ENCODE measurements around the gene CATSPERE.

The CATSPERE gene

GRCh38 chr1:244615301-244615700 lies 154.2 kb downstream of the CATSPERE start:
- H3K27ac ChIP-seq (ENCODE audit: low read length) = no peak overlapping the region
- no peaks in the 10 kb centered on the region for H3K9me2 ChIP-seq (replicated peaks; ENCODE audit: insufficient read depth, low read length)
- H3K36me3 ChIP-seq (replicated peaks; ENCODE audit: insufficient read depth, low read length) = no peaks in the 10 kb centered on the region
- no peak for DNase-seq
- no peak overlapping the region for H3K9ac ChIP-seq (ENCODE audit: low read length)
- no peak overlapping the region for H2AFZ ChIP-seq (ENCODE audit: low read length)
- no peak overlapping the region for H3K4me2 ChIP-seq (ENCODE audit: low read depth, low read length)
- no peaks in the 10 kb centered on the region for H3K27me3 ChIP-seq (replicated peaks; ENCODE audit: insufficient read depth, low read length)
- H3K9me3 ChIP-seq (replicated peaks; ENCODE audit: insufficient read depth, low read length) = no peaks in the 10 kb centered on the region
- no peak overlapping the region for H3K4me3 ChIP-seq (ENCODE audit: low read length)
- H4K20me1 ChIP-seq (ENCODE audit: insufficient read depth, low read length) = no peaks in the 10 kb centered on the region
- TF ChIP-seq EZH2 (optimal IDR thresholded peaks at IDR 0.05; ENCODE audit: low read depth, low read length) = no peak
- TF ChIP-seq CTCF (IDR thresholded peaks at IDR 0.05; ENCODE audit: low read length) = no peak
- TF ChIP-seq EZH2phosphoT487 (IDR thresholded peaks at IDR 0.05; ENCODE audit: low read length) = no peak
- H3F3A ChIP-seq (ENCODE audit: insufficient read depth, low read length) = no peaks in the 10 kb centered on the region
- no peaks in the 10 kb centered on the region for H3K4me1 ChIP-seq (ENCODE audit: low read length)
- no peaks in the 10 kb centered on the region for H3K79me2 ChIP-seq (ENCODE audit: low read length)

- Histone ChIP-seq H3K79me2 (ENCODE audit: low read length) (no peaks in the 10 kb centered on the region), H3K9me2 (replicated peaks; ENCODE audit: insufficient read depth, low read length) (no peaks in the 10 kb centered on the region), H3K27ac (ENCODE audit: low read length) (no peak overlapping the region), H3K27me3 (replicated peaks; ENCODE audit: insufficient read depth, low read length) (no peaks in the 10 kb centered on the region), H3K9me3 (replicated peaks; ENCODE audit: insufficient read depth, low read length) (no peaks in the 10 kb centered on the region), H3K4me3 (ENCODE audit: low read length) (no peak overlapping the region), H3K36me3 (replicated peaks; ENCODE audit: insufficient read depth, low read length) (no peaks in the 10 kb centered on the region), H4K20me1 (ENCODE audit: insufficient read depth, low read length) (no peaks in the 10 kb centered on the region), H3K4me1 (ENCODE audit: low read length) (no peaks in the 10 kb centered on the region), H2AFZ (ENCODE audit: low read length) (no peak overlapping the region), H3K4me2 (ENCODE audit: low read depth, low read length) (no peak overlapping the region), H3F3A (ENCODE audit: insufficient read depth, low read length) (no peaks in the 10 kb centered on the region), H3K9ac (ENCODE audit: low read length) (no peak overlapping the region)
- TF ChIP-seq EZH2 (optimal IDR thresholded peaks at IDR 0.05; ENCODE audit: low read depth, low read length) (no peak), CTCF (IDR thresholded peaks at IDR 0.05; ENCODE audit: low read length) (no peak), EZH2phosphoT487 (IDR thresholded peaks at IDR 0.05; ENCODE audit: low read length) (no peak)
- DNase-seq = no peak
Measured at GRCh38 chr1:244626709-244627108, 165.6 kb downstream of the CATSPERE start.

GRCh38 chr1:244628789-244629188 lies 167.7 kb downstream of the CATSPERE start:
- DNase-seq = no peak

More at GRCh38 chr1:244628789-244629188, 167.7 kb downstream of the CATSPERE start:
- no peak overlapping the region for H2AFZ ChIP-seq (ENCODE audit: low read length)
- H3K27ac ChIP-seq (ENCODE audit: low read length) = no peak overlapping the region
- no peaks in the 10 kb centered on the region for H3K4me1 ChIP-seq (ENCODE audit: low read length)
- no peaks in the 10 kb centered on the region for H3K9me2 ChIP-seq (replicated peaks; ENCODE audit: insufficient read depth, low read length)
- no peak overlapping the region for H3K9ac ChIP-seq (ENCODE audit: low read length)
- no peaks in the 10 kb centered on the region for H4K20me1 ChIP-seq (ENCODE audit: insufficient read depth, low read length)
- H3K4me2 ChIP-seq (ENCODE audit: low read depth, low read length) = no peak overlapping the region
- no peaks in the 10 kb centered on the region for H3K79me2 ChIP-seq (ENCODE audit: low read length)
- no peaks in the 10 kb centered on the region for H3K9me3 ChIP-seq (replicated peaks; ENCODE audit: insufficient read depth, low read length)
- no peaks in the 10 kb centered on the region for H3K27me3 ChIP-seq (replicated peaks; ENCODE audit: insufficient read depth, low read length)
- no peaks in the 10 kb centered on the region for H3K36me3 ChIP-seq (replicated peaks; ENCODE audit: insufficient read depth, low read length)
- H3K4me3 ChIP-seq (ENCODE audit: low read length) = no peak overlapping the region
- TF ChIP-seq EZH2 (optimal IDR thresholded peaks at IDR 0.05; ENCODE audit: low read depth, low read length) (no peak), EZH2phosphoT487 (IDR thresholded peaks at IDR 0.05; ENCODE audit: low read length) (no peak), CTCF (IDR thresholded peaks at IDR 0.05; ENCODE audit: low read length) (no peak)
- no peaks in the 10 kb centered on the region for H3F3A ChIP-seq (ENCODE audit: insufficient read depth, low read length)

All from MM.1S (cell line).